Measurements from ENCODE around the gene SDK1. TPM values are rescaled to one million over a fixed set of nuclear protein-coding genes. Genes with fewer than 3 reads are reported as not detected.

The SDK1 gene
- total and polyA plus RNA-seq, 2 experiments from 2014 or later: 2.1 to 10.0 TPM

DNA sequence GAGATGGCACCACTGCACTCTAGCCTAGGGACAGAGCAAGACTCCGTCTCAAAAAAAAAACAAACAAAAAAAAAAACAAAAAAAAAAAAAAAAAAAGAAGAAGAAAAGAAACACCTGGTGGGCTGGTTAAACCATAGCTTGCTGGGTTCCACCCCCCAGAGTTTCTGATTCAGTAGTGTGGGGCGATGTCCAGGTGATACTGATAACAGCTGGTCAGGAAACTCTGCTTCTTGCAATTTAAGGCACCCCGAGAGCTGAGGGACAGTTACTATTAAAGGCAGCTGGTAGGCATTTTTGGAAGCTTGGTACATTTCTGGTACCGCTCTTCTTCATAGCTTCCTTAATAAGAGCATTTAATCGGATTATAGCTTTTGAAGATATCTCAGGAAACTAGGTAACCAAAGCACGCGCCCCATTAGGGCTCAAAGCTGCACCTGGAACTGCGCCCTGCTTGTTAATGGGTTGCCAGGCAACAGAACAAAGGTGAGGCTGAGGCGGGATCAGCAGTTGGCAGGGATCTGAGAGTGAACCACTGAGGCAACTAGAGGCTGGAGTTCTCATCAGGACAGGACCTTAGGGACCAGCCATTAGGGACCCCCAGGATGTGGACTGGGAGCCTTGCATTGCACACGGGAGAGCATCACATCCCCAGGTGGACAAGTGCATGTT, 6.5 kb upstream of the SDK1 start:
- Histone ChIP-seq H3K9me2 (ENCODE audit: insufficient read depth) (no peaks in the 10 kb centered on the region), H3K4me1 (ENCODE audit: insufficient read depth) (peaks cover under 1% of the 10 kb centered on the region), H3K36me3 (ENCODE audit: insufficient read depth) (no peaks in the 10 kb centered on the region), H4K20me1 (replicated peaks; ENCODE audit: insufficient read depth) (no peaks in the 10 kb centered on the region), H3F3A (replicated peaks; ENCODE audit: low read depth) (no peaks in the 10 kb centered on the region), H3K79me2 (replicated peaks; ENCODE audit: insufficient read depth) (no peaks in the 10 kb centered on the region), H3K4me2 (no peak overlapping the region), H2AFZ (no peak overlapping the region), H3K27me3 (ENCODE audit: insufficient read depth) (peaks cover under 1% of the 10 kb centered on the region; the same call in 1 of the 2 replicates), H3K27ac (ENCODE audit: low read depth) (no peak overlapping the region), H3K4me3 (no peak overlapping the region)
- H3K27ac Mint-ChIP-seq: no peak overlapping the region
- H3K36me3 Mint-ChIP-seq (ENCODE audit: low read depth): no peaks in the 10 kb centered on the region
- no peak overlapping the region for H3K4me3 Mint-ChIP-seq
- DNase-seq (ENCODE audit: low spot score) (peak; percentile 82), ATAC-seq (peak; percentile 92)
- H3K4me1 Mint-ChIP-seq: peaks cover 18% of the 10 kb centered on the region
- TF ChIP-seq, protein P1, sequence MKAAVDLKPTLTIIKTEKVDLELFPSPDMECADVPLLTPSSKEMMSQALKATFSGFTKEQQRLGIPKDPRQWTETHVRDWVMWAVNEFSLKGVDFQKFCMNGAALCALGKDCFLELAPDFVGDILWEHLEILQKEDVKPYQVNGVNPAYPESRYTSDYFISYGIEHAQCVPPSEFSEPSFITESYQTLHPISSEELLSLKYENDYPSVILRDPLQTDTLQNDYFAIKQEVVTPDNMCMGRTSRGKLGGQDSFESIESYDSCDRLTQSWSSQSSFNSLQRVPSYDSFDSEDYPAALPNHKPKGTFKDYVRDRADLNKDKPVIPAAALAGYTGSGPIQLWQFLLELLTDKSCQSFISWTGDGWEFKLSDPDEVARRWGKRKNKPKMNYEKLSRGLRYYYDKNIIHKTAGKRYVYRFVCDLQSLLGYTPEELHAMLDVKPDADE (IDR thresholded peaks at IDR 0.05): no peak
- peaks cover 16% of the 10 kb centered on the region for H3K27me3 Mint-ChIP-seq (ENCODE audit: insufficient read depth, low read depth, poor library complexity)
- peaks cover 3% of the 10 kb centered on the region; the same call in 1 of the 3 replicates for H3K9me3 Mint-ChIP-seq

GRCh38 chr7:3297105-3297819, 3.8 kb upstream of the SDK1 start:
- no peaks in the 10 kb centered on the region for H3K36me3 Mint-ChIP-seq (ENCODE audit: low read depth)
- peaks cover 18% of the 10 kb centered on the region for H3K27me3 Mint-ChIP-seq (ENCODE audit: insufficient read depth, low read depth, poor library complexity)
- no peak overlapping the region for H3K4me2 ChIP-seq
- H3K27ac ChIP-seq (ENCODE audit: low read depth): no peak overlapping the region
- H3K79me2 ChIP-seq (replicated peaks; ENCODE audit: insufficient read depth): no peaks in the 10 kb centered on the region
- no peaks in the 10 kb centered on the region for H3K9me2 ChIP-seq (ENCODE audit: insufficient read depth)
- peaks cover 7% of the 10 kb centered on the region for H3K4me1 ChIP-seq (ENCODE audit: insufficient read depth)
- ATAC-seq: no peak
- no peaks in the 10 kb centered on the region for H3F3A ChIP-seq (replicated peaks; ENCODE audit: low read depth)
- H4K20me1 ChIP-seq (replicated peaks; ENCODE audit: insufficient read depth): no peaks in the 10 kb centered on the region
- H3K4me3 Mint-ChIP-seq: no peak overlapping the region
- no peak overlapping the region for H3K4me3 ChIP-seq
- peaks cover 27% of the 10 kb centered on the region for H3K4me1 Mint-ChIP-seq
- H3K27ac Mint-ChIP-seq: no peak overlapping the region
- TF ChIP-seq STAT1 (IDR thresholded peaks at IDR 0.05; ENCODE audit: unreplicated experiment) (no peak), POLR2AphosphoS5 (IDR thresholded peaks at IDR 0.05; ENCODE audit: low read depth) (no peak)
- no peaks in the 10 kb centered on the region; the same call in 2 of the 3 replicates for H3K9me3 Mint-ChIP-seq
- no peak for DNase-seq (ENCODE audit: low spot score)
- H3K27me3 ChIP-seq (ENCODE audit: insufficient read depth): peaks cover 16% of the 10 kb centered on the region
- no peaks in the 10 kb centered on the region for H3K36me3 ChIP-seq (ENCODE audit: insufficient read depth)
- H2AFZ ChIP-seq: no peak overlapping the region

GRCh38 chr7:3300221-3300650, 816 bp upstream of the SDK1 start:
- Histone ChIP-seq H3K4me2 (peak overlapping the region; percentile 84), H4K20me1 (replicated peaks; ENCODE audit: insufficient read depth) (peaks cover 10% of the 10 kb centered on the region; the same call in 1 of the 2 replicates), H3K27ac (ENCODE audit: low read depth) (no peak overlapping the region), H3K4me3 (peak overlapping the region; percentile 65), H3F3A (replicated peaks; ENCODE audit: low read depth) (no peaks in the 10 kb centered on the region), H3K79me2 (replicated peaks; ENCODE audit: insufficient read depth) (peaks cover 25% of the 10 kb centered on the region), H3K4me1 (ENCODE audit: insufficient read depth) (peaks cover 15% of the 10 kb centered on the region), H3K27me3 (ENCODE audit: insufficient read depth) (peaks cover 28% of the 10 kb centered on the region), H3K9me2 (ENCODE audit: insufficient read depth) (no peaks in the 10 kb centered on the region), H2AFZ (peak overlapping the region; percentile 95), H3K36me3 (ENCODE audit: insufficient read depth) (no peaks in the 10 kb centered on the region)
- TF ChIP-seq ZNF331 (CRISPR knock-in tag; IDR thresholded peaks at IDR 0.05; ENCODE audit: low read depth) (no peak), CREB1 (CRISPR knock-in tag; IDR thresholded peaks at IDR 0.05; ENCODE audit: low read depth) (no peak), CTCF (conservative IDR thresholded peaks at IDR 0.05; ENCODE audit: low read depth in 2 of 2) (no peak)
- TF ChIP-seq, protein P1 (IDR thresholded peaks at IDR 0.05): no peak
- Mint-ChIP-seq H3K9me3 (no peaks in the 10 kb centered on the region; the same call in 2 of the 3 replicates), H3K4me1 (peaks cover 29% of the 10 kb centered on the region), H3K36me3 (ENCODE audit: low read depth) (no peaks in the 10 kb centered on the region), H3K27me3 (ENCODE audit: insufficient read depth, low read depth, poor library complexity) (peaks cover 14% of the 10 kb centered on the region), H3K4me3 (peak overlapping the region; percentile 69), H3K27ac (no peak overlapping the region)
- ATAC-seq (peak; percentile 28), DNase-seq (ENCODE audit: low spot score) (peak; percentile 48)

Data from GM23338 (cell line).